ENCODE measurements around the gene SUN2.

Gene SUN2

GRCh38 chr22:38788021-38788816 lies 32.4 kb upstream of the SUN2 start:
- no peak for TF ChIP-seq JUND (IDR thresholded peaks at IDR 0.05; ENCODE audit: low read depth)
- in situ Hi-C loops (cut with HindIII; ENCODE audit: low pct_unique_long_range_greater_than_20kb, low sequenced_read_pairs): no loop called here
- DNase-seq (ENCODE audit: low read depth in 1 of 2, low spot score in 1 of 2): no peak

- in situ Hi-C loops (cut with HindIII; ENCODE audit: low pct_unique_long_range_greater_than_20kb, low sequenced_read_pairs): no loop called here
- DNase-seq (ENCODE audit: low read depth in 1 of 2, low spot score in 1 of 2): no peak
- no peak for TF ChIP-seq JUND (IDR thresholded peaks at IDR 0.05; ENCODE audit: low read depth)
Observed at GRCh38 chr22:38786631-38787030, 30.8 kb upstream of the SUN2 start.

- no peak for TF ChIP-seq JUND (IDR thresholded peaks at IDR 0.05; ENCODE audit: low read depth)
- in situ Hi-C loops (cut with HindIII; ENCODE audit: low pct_unique_long_range_greater_than_20kb, low sequenced_read_pairs): no loop called here
- DNase-seq (ENCODE audit: low read depth in 1 of 2, low spot score in 1 of 2): no peak
Observed at GRCh38 chr22:38784856-38785255, 29.1 kb upstream of the SUN2 start.

GRCh38 chr22:38784035-38784434 lies 28.2 kb upstream of the SUN2 start:
- DNase-seq (ENCODE audit: low read depth in 1 of 2, low spot score in 1 of 2): no peak
- in situ Hi-C loops (cut with HindIII; ENCODE audit: low pct_unique_long_range_greater_than_20kb, low sequenced_read_pairs): no loop called here
- TF ChIP-seq JUND (IDR thresholded peaks at IDR 0.05; ENCODE audit: low read depth): no peak

GRCh38 chr22:38783095-38783615 lies 27.4 kb upstream of the SUN2 start:
- DNase-seq (ENCODE audit: low read depth in 1 of 2, low spot score in 1 of 2): no peak
- in situ Hi-C loops (cut with HindIII; ENCODE audit: low pct_unique_long_range_greater_than_20kb, low sequenced_read_pairs): no loop called here
- no peak for TF ChIP-seq JUND (IDR thresholded peaks at IDR 0.05; ENCODE audit: low read depth)

- in situ Hi-C loops (cut with HindIII; ENCODE audit: low pct_unique_long_range_greater_than_20kb, low sequenced_read_pairs): no loop called here
- DNase-seq (ENCODE audit: low read depth in 1 of 2, low spot score in 1 of 2): no peak
- no peak for TF ChIP-seq JUND (IDR thresholded peaks at IDR 0.05; ENCODE audit: low read depth)
Observed at GRCh38 chr22:38782402-38783094, 26.8 kb upstream of the SUN2 start.

- DNase-seq (ENCODE audit: low read depth in 1 of 2, low spot score in 1 of 2): no peak
- in situ Hi-C loops (cut with HindIII; ENCODE audit: low pct_unique_long_range_greater_than_20kb, low sequenced_read_pairs): no loop called here
- TF ChIP-seq JUND (IDR thresholded peaks at IDR 0.05; ENCODE audit: low read depth): no peak
Observed at GRCh38 chr22:38781033-38781432, 25.2 kb upstream of the SUN2 start.

- in situ Hi-C loops (cut with HindIII; ENCODE audit: low pct_unique_long_range_greater_than_20kb, low sequenced_read_pairs): no loop called here
- TF ChIP-seq JUND (IDR thresholded peaks at IDR 0.05; ENCODE audit: low read depth): no peak
- no peak for DNase-seq (ENCODE audit: low read depth in 1 of 2, low spot score in 1 of 2)
Observed at GRCh38 chr22:38777087-38777671, 21.4 kb upstream of the SUN2 start.

GRCh38 chr22:38776086-38776485 lies 20.3 kb upstream of the SUN2 start:
- no peak for DNase-seq (ENCODE audit: low read depth in 1 of 2, low spot score in 1 of 2)
- no peak for TF ChIP-seq JUND (IDR thresholded peaks at IDR 0.05; ENCODE audit: low read depth)
- in situ Hi-C loops (cut with HindIII; ENCODE audit: low pct_unique_long_range_greater_than_20kb, low sequenced_read_pairs): no loop called here

- TF ChIP-seq JUND (IDR thresholded peaks at IDR 0.05; ENCODE audit: low read depth): no peak
- in situ Hi-C loops (cut with HindIII; ENCODE audit: low pct_unique_long_range_greater_than_20kb, low sequenced_read_pairs): no loop called here
- DNase-seq (ENCODE audit: low read depth in 1 of 2, low spot score in 1 of 2): no peak
Observed at GRCh38 chr22:38775656-38776055, 19.9 kb upstream of the SUN2 start.

GRCh38 chr22:38774496-38775166 lies 18.8 kb upstream of the SUN2 start:
- in situ Hi-C loops (cut with HindIII; ENCODE audit: low pct_unique_long_range_greater_than_20kb, low sequenced_read_pairs): no loop called here
- DNase-seq (ENCODE audit: low read depth in 1 of 2, low spot score in 1 of 2): no peak
- no peak for TF ChIP-seq JUND (IDR thresholded peaks at IDR 0.05; ENCODE audit: low read depth)

GRCh38 chr22:38773363-38773946 lies 17.7 kb upstream of the SUN2 start:
- no peak for TF ChIP-seq JUND (IDR thresholded peaks at IDR 0.05; ENCODE audit: low read depth)
- in situ Hi-C loops (cut with HindIII; ENCODE audit: low pct_unique_long_range_greater_than_20kb, low sequenced_read_pairs): no loop called here
- no peak for DNase-seq (ENCODE audit: low read depth in 1 of 2, low spot score in 1 of 2)
